ENCODE results near the gene RACGAP1. TPM values are rescaled to one million over a fixed set of nuclear protein-coding genes. Genes with fewer than 3 reads are reported as not detected.
A peak's percentile ranks its signal among the peaks of the same experiment; 100 is the strongest.
"Not testable (repeated sequence)": the region's sequence is repeated elsewhere in the genome, so short reads cannot be mapped to it uniquely, and the experiment has no call there.

Gene RACGAP1
- total and polyA plus RNA-seq, 3 donors from 2014 or later: 48.1 to 118 (median 60.6) TPM

DNA sequence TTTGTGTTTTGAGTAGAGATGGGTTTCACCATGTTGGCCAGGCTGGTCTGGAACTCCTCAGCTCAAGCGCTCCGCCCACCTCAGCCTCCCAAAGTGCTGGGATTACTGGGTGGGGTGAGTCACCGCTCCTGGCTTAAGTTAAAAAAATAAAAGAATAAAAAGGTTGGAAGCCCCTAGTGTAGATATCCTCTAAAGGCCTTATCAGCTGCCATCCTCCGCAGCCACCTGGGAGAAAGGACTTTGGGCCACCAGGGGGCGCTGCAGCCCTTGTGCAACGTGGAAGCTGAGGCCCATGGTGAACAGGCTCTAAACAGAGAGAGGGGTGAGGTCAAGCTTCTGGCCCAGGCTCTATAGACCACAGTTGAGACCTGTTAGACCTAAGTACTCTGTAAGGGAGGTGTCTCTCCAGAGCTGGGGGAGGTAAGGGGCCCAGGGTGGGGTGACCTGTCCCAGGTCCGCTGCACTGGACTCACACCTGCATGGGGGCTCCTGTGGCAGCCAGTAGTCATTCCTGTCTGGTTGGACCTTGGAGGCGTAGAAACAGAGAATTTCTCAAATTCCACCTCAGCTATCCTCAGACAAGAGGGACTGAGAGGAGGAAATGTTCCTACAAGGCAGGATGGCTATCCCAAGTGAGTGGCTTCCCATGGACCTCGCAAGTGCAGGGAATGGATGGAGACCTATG, 14.0 kb upstream of the RACGAP1 start:
- intact Hi-C loops (cut with DNase I; ENCODE audit: low total_unique reads): no loop called here

GRCh38 chr12:50038336-50038735, 13.0 kb upstream of the RACGAP1 start:
- Histone ChIP-seq H3K27ac (no peak overlapping the region), H3K27me3 (no peaks in the 10 kb centered on the region), H3K4me3 (no peak overlapping the region), H3K9me3 (no peaks in the 10 kb centered on the region), H3K36me3 (ENCODE audit: low read depth, missing control alignments) (no peaks in the 10 kb centered on the region), H3K4me1 (no peaks in the 10 kb centered on the region)
- TF ChIP-seq, protein P1, sequence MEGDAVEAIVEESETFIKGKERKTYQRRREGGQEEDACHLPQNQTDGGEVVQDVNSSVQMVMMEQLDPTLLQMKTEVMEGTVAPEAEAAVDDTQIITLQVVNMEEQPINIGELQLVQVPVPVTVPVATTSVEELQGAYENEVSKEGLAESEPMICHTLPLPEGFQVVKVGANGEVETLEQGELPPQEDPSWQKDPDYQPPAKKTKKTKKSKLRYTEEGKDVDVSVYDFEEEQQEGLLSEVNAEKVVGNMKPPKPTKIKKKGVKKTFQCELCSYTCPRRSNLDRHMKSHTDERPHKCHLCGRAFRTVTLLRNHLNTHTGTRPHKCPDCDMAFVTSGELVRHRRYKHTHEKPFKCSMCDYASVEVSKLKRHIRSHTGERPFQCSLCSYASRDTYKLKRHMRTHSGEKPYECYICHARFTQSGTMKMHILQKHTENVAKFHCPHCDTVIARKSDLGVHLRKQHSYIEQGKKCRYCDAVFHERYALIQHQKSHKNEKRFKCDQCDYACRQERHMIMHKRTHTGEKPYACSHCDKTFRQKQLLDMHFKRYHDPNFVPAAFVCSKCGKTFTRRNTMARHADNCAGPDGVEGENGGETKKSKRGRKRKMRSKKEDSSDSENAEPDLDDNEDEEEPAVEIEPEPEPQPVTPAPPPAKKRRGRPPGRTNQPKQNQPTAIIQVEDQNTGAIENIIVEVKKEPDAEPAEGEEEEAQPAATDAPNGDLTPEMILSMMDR (IDR thresholded peaks at IDR 0.05): no peak
- no peak for TF ChIP-seq POLR2A (IDR thresholded peaks at IDR 0.05)
- DNase-seq: no peak
- 91 to 93% methylated on average over 4 of the region's 4 CpGs for WGBS, 2 donors
- intact Hi-C loops (cut with DNase I; ENCODE audit: low total_unique reads): no loop called here

More for the DNA sequence above, 14.0 kb upstream of the RACGAP1 start:
- peak; percentile 92 for DNase-seq
- Histone ChIP-seq H3K4me1 (no peaks in the 10 kb centered on the region), H3K27ac (no peak overlapping the region), H3K27me3 (no peaks in the 10 kb centered on the region), H3K9me3 (no peaks in the 10 kb centered on the region), H3K4me3 (no peak overlapping the region), H3K36me3 (ENCODE audit: low read depth, missing control alignments) (no peaks in the 10 kb centered on the region)
- 66 to 69% methylated on average over 9 of the region's 9 CpGs for WGBS, 2 donors
- no peak for TF ChIP-seq POLR2A (IDR thresholded peaks at IDR 0.05)
- TF ChIP-seq, protein P1 (IDR thresholded peaks at IDR 0.05): peak; percentile 70 to 91 (median 75)

- TF ChIP-seq, protein P1 (IDR thresholded peaks at IDR 0.05): no peak
- TF ChIP-seq POLR2A (IDR thresholded peaks at IDR 0.05): no peak
- H3K27ac ChIP-seq: no peak overlapping the region
- WGBS, 2 donors: 13 to 34% methylated on average over 5 to 37 of the region's 37 CpGs
- H3K4me3 ChIP-seq: peak overlapping the region; percentile 39 to 53
- no peaks in the 10 kb centered on the region for H3K27me3 ChIP-seq
- no peaks in the 10 kb centered on the region for H3K36me3 ChIP-seq (ENCODE audit: low read depth, missing control alignments)
- peak; percentile 26 for DNase-seq
- no peaks in the 10 kb centered on the region for H3K9me3 ChIP-seq
- H3K4me1 ChIP-seq: no peaks in the 10 kb centered on the region
- intact Hi-C loops (cut with DNase I; ENCODE audit: low total_unique reads): no loop called here
Measured at GRCh38 chr12:50032854-50033581, 7.7 kb upstream of the RACGAP1 start.

GRCh38 chr12:50032515-50032853, 7.2 kb upstream of the RACGAP1 start:
- no peak for DNase-seq
- H3K4me3 ChIP-seq: peak overlapping the region; percentile 39 to 53
- WGBS, 2 donors: 15 to 38% methylated on average over 8 to 21 of the region's 21 CpGs
- no peaks in the 10 kb centered on the region for H3K36me3 ChIP-seq (ENCODE audit: low read depth, missing control alignments)
- no peaks in the 10 kb centered on the region for H3K4me1 ChIP-seq
- no peak overlapping the region for H3K27ac ChIP-seq
- H3K27me3 ChIP-seq: no peaks in the 10 kb centered on the region
- TF ChIP-seq, protein P1 (IDR thresholded peaks at IDR 0.05): no peak
- TF ChIP-seq POLR2A (IDR thresholded peaks at IDR 0.05): no peak
- intact Hi-C loops (cut with DNase I; ENCODE audit: low total_unique reads): no loop called here
- H3K9me3 ChIP-seq: no peaks in the 10 kb centered on the region

DNA sequence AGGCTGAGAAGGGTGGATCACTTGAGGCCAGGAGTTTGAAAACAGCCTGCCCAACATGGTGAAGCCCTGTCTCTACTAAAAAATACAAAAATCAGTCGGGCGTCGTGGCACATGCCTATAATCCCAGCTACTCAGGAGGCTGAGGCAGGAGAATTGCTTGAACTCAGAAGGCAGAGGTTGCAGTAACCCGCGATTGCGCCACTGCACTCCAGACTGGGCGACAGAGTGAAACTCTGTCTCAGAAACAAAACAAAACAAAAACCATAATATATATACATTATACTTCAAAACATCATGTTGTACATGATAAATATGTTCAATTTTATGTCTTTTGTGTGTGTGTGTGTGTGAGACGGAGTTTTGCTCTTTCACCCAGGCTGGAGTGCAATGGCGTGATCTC, 5.2 kb upstream of the RACGAP1 start:
- H3K36me3 ChIP-seq (ENCODE audit: low read depth, missing control alignments); DNase-seq; H3K9me3 ChIP-seq; intact Hi-C loops (cut with DNase I; ENCODE audit: low total_unique reads); H3K4me3 ChIP-seq; H3K27ac ChIP-seq; H3K27me3 ChIP-seq; H3K4me1 ChIP-seq: not testable (repeated sequence)
- WGBS, 2 donors: 90 to 94% methylated on average over 9 of the region's 9 CpGs

Data from testis (tissue), 3 donors.